ENCODE data around the gene UTP11.
A peak's percentile ranks its signal among the peaks of the same experiment; 100 is the strongest.
"Not testable (repeated sequence)": the region's sequence is repeated elsewhere in the genome, so short reads cannot be mapped to it uniquely, and the experiment has no call there.

Gene UTP11, protein sequence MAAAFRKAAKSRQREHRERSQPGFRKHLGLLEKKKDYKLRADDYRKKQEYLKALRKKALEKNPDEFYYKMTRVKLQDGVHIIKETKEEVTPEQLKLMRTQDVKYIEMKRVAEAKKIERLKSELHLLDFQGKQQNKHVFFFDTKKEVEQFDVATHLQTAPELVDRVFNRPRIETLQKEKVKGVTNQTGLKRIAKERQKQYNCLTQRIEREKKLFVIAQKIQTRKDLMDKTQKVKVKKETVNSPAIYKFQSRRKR

DNA sequence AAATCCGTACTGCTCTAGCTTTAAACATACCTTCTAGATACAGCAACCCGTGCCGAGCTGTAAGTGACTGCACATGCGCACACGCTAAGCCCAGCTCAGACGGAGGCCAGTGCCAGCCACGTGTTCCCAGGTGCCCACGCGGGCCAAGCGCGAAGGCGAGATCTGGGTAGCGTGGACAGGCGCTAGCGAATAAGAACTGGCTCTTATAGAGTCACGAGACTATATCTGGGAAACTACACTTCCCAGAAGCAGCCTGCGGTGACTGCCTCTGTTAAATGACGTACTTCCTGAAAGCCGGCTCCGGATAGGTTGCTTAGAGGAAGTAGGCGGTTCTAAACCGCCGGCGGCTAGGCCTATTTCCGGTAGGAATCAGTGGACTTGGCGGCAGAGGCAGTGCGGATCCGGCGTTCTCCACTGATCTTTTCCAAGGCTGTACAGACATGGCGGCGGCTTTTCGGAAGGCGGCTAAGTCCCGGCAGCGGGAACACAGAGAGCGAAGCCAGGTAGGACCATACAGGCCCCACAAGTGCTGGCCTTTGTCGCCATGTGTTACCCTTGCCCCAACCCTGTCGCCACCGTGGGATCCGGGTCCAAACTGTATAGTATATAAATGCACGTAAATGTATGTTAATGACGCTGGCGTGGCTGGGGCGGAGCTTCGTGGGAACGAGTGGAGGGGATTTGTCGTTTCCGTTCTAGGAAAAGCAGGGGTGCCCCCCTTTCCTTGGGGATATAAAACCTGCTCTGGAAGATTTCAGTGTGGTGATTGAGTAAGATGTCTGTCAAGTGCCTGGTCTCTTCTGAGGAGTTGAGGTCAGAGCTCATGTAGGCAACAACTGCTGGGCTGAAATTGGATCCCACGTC lies at the start of gene UTP11:
Gene UTP11 (plus strand): TSS at position 372 of the 864 bp plus-strand sequence. CDS start 69 bp downstream, at position 441.
- peak; percentile 70 to 99 (median 94) for DNase-seq

- not testable (repeated sequence) for DNase-seq
Measured at GRCh38 chr1:37964106-37964505, 48.4 kb upstream of the UTP11 start.

DNA sequence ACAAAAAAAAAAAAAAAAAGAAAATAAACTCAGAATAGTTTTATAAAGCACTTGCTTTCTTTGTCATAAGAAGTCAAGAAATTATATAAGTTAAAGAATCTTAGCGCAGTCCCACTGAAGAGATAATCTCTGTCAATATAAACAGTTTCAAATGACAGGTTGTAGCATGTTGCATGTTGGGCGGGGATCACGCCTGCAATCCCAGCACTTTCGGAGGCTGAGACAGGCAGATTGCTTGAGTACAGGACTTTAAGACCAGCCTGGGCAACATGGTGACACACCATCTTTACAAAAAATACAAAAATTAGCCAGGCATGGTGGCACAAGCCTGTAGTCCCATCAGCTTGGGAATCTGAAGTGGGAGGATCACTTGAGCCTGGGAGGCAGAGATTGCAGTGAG lies 47.2 kb upstream of the UTP11 start:
- DNase-seq: no peak

- DNase-seq: not testable (repeated sequence)
Measured at GRCh38 chr1:37973684-37974083, 38.9 kb upstream of the UTP11 start.

GRCh38 chr1:37974567-37974966 lies 38.0 kb upstream of the UTP11 start:
- no peak for DNase-seq

- DNase-seq: peak in 2 of 58 donors; percentile 11 to 27
Measured at GRCh38 chr1:37975083-37975482, 37.5 kb upstream of the UTP11 start.

GRCh38 chr1:37978541-37978940 lies 34.0 kb upstream of the UTP11 start:
- DNase-seq: no peak

DNA sequence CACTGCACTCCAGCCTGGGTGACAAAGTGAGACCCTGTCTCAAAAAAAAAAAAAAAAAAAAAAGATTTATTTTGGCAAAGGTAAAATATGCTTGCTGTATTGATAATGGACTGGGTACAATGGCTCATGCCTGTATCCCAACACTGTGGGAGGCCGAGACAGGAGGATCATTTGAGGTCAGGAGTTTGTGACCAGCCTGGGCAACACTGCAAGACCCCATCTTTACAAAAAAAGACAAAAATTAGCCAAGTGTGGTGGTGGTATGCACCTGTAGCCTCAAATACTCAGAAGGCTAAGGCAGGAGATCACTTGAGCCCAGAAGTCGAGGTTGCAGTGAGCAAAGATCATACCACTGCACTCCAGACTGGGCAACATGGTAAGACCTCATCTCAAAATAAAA lies 29.0 kb upstream of the UTP11 start:
- no peak for DNase-seq

DNA sequence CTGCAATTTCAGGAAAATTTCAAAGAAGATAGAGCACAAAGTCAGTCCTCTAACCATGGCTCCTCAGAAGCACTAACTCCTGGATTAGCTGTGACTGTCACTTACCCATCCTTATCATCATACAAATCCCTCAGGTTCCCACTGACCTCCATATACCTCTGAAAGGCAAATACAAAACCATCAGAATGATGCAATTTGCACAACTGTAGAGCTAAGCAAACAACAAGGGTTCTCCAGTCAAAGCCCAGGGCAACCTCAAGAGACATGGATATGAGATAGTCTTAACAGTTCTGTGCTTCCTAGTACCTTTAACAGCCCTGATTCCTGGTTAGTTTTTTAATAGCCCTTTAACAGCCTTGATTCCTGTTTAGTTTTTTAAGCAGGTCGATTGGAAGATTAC lies 24.9 kb upstream of the UTP11 start:
- no peak for DNase-seq

GRCh38 chr1:37989361-37989930 lies 23.1 kb upstream of the UTP11 start:
- peak in 3 of 58 donors; percentile 47 to 66 (median 51) for DNase-seq

DNA sequence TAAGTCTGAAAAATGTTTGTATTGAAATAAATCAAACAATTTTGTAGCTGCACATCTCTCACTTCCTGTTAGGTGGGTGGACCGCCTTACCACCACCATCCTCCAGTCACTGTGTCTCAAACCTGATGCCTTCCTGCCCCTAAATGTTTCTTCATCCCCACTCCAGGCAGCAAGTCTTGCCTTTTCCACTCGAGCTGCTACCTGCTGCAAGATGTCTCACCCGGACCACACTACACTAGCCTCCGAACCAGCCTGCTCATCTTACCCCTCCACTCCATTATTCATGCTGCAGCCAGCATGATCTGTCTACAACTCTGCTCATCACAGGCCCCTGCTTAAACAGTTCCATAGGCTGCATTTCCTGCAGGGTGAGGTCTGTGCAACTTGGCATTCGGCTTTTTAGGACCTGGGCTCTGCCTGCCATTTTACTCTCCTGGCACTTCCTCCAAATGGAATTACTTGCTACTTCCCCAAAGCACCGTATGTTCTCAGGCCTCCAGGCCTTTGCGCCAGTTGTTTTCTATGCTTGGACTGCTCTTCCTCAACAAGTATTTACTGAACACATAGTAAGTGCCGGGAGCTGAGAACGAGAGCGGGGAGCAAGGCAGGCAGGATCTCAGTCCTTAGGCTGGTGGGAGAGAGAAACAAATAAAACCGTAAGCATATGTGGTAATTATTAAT lies 17.5 kb upstream of the UTP11 start:
- DNase-seq: no peak

DNA sequence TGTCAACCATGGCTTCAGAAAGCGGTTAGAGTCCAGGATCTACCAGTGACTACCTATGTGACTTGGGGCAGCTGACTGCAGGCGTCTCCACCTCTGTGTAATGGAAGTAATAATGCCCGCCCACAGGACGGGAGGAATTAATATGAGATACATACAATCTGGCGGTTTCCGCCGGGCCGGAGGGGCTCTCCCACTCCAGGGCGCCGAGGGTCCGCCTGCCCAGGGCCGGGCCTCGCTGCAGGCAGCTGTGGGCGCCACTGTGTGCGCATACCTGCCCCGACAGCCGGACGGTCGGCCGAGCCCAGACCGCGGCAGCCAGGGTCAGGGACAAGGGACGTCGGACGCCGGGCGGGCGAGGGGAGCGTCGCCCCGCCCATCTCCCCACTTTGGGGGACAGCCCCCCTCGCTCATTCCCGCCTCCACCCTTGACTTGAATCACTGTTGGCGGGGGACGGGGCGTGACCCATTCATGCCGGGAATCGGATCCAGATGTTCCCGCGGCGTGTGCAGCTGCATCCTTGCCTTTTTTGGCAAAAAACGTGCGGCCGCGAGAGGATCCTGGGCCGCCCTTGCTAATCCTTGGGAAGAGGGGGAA lies 16.7 kb upstream of the UTP11 start:
- DNase-seq: peak in 5 of 58 donors; percentile 29 to 48 (median 41)

DNA sequence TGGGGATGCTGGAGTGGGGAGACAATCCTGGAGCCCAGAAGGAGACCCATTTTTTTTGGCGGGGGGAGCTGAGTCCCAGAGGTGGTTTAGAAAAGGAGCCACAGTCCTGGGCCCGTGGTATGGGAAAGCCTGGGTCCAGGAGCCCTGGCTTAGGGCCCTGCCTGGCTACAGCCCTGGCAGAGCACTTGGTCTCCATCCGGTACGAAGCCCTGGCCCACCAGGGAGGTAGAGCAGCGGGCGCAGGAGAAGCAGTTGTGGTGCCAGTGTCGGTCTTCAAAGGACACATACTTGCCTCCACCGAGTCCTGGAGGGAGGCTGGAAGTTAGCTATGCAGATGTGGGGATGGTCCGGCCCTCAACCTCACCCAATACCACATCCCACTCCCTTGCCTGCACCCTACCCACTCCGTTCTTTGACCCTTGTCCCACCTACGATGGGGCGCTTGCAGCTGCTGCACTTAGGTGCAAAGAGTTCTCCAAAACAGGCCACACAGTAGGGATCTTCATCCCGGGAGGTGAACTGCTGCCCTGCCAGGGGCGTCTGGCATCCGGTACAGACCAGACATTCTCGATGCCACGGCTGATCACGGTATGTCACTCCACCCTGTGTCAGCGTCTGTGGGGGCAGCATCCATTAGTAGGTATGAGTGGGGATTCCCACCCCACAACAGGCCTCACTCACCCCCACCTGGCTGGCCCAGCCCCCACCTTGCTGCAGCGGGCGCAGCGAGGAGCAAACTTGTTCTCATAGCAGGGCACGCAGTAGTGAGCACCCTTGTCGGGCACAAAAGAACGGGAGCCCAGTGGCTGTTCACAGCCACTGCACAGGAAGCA lies 15.1 kb upstream of the UTP11 start:
- no peak for DNase-seq

DNA sequence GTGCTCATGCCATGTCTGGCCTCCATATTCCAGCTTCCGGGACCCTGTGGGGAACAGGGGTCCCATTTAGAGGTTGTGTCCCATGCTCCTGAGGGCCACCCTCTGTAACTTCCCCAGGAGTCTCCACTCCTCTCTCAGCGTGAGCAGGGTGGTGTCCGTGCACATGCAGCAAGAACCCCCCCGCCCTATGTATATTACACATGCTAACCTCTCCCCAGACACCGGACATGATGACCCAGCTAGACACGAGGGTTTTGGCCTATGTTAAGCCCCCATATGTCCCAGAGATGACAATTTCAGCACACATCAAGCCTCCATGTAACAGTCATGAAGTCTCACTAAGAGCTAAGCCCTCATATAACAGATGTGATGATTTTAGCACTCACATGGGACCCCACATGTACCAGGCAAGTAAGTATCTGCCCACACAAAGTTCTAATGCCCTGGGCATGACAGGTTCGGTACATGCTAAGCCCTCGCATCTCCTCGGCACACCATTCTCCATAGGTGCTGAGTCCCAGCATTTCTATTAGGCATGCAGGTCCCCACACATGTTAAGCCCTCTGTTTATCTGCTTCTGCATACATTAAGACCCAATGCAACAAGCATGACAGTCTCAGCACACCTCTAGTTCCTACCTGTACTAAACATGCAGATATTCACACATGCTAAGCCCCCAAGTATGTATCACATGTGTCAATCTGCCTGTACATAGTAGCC lies 14.3 kb upstream of the UTP11 start:
- no peak for DNase-seq

DNA sequence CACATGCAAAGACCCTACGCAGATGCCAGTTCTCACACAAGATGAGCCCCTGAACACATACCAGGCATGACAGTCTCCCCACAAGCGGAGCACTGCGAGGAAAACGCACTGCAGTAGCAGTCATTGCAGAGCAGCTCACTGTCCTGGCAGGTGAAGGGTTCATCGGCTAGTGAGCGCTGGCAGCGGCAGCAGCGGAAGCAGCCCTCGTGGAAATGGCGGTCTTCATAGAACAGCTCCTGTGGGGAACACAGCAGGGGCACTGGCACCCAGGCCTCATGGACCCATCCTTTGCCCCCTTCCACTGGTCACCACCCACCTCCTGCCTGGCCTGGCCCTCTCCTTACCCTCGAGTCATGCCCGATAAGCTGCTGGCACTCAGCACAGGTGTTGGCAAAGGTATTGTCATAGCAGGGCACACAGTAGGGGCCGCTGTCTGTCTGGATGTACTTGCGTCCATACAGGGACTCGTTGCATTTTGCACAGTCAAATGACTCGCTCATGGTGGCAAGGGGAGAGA lies 13.6 kb upstream of the UTP11 start:
- no peak for DNase-seq

DNA sequence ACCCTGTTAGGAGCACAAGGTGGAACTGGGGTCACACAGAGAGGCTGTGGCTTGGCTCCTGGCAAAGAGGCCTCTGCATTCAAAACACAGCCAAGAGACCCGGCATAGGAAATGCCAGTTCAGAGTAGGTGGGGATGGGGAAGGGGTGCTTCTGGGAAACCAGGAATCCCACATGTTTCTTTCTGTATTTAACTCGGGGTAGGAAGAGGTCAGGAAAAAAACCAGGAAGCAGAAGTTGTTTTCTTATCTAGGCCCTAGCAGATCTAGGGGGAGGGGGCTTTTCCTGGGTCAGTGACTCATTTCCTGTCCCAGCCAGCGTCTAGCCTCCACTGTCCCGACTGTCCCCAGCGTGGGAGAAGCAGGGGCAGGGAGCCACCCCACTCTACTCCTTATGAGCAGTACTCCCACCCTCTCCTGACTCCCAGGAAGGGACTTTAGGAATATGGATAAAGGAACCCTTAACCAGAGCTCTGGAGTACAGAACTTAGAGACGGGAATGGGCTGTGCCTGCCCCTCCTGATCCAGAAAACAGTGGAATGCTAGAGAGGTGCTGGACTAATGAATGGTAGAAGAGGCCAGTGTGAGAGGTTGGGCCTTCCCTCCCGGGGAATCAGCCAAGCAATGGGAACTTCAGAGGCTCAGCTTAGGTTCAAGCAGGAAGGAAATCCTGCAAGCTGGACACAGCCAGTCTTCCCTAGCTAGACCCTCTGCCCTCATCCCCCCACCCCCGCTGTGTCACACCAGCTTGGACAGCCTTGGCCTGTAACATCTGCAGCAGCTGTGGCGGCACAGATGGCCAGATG lies 12.9 kb upstream of the UTP11 start:
- no peak for DNase-seq

- DNase-seq: no peak
Measured at GRCh38 chr1:38000233-38000528, 12.4 kb upstream of the UTP11 start.

DNA sequence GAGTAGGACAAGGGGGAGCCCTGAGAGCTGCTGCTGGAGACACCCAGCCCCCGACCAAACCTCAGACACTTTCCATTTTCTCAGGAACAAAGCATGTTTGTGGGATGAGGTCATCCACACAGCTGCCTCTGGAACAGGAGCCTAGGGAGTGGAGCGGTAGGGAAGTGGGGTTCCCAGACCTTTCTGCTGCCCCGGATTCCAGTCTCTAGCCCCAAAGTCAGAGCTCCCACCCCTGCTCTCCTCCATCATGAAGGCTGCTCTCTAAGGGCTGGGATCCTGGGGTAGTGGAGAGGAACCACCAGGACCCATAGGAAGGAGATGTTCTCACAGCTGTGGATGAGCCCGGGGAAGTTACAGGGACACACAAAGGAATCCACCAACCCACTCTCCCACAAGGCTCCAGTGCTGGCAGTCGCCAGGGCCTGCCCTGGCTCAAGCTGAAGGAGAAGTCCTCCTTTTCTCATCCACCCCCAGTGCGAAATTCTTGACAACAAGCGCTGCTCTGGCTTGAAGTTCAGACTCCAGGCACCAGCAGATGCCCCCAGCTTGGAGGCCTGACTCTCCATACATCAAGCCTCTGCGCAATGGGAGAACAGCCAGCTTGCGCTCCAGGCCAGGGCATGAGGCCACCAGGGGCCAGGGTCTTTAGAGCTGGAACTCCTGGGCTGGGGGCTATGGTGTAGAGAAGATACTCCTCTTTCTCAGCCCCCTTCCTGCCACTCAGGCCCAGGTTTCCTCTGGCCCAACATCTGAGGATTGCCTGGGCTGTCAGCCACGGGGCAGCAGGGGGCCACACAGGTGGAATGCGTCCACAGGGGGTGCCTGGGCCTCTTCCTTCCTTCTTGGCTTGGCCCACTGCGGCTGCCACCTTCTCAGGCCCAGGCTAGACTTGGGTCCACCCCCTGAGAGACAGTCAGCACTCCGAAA lies 11.7 kb upstream of the UTP11 start:
- no peak for DNase-seq

All from anterior cingulate cortex (tissue), 58 donors.